ENCODE results near the gene STK24.

GRCh38 chr13:98557937-98558792 lies 18.7 kb downstream of the STK24 start:
- TF ChIP-seq EZH2 (IDR thresholded peaks at IDR 0.05; ENCODE audit: low read length, missing control alignments) = no peak
- no peak for TF ChIP-seq CTCF (conservative IDR thresholded peaks at IDR 0.05 in 1 of 2, IDR thresholded peaks at IDR 0.05 in 1 of 2; ENCODE audit: low read depth in 1 of 2, low read length in 2 of 2)
